Measurements from ENCODE around the gene RNPEP. TPM values are rescaled to one million over a fixed set of nuclear protein-coding genes. Genes with fewer than 3 reads are reported as not detected.
A peak's percentile ranks its signal among the peaks of the same experiment; 100 is the strongest.

Gene RNPEP
- total RNA-seq, 3 donors from 2014 or later = 43.0 to 66.7 (median 57.4) TPM

- Histone ChIP-seq H3K27ac (peak overlapping the region; percentile 75 to 90), H3K9me3 (no peaks in the 10 kb centered on the region), H3K4me1 (no peaks in the 10 kb centered on the region), H3K4me3 (peak overlapping the region; percentile 55 to 67 (median 67)), H3K36me3 (no peaks in the 10 kb centered on the region), H3K27me3 (no peaks in the 10 kb centered on the region)
- no peak for DNase-seq (ENCODE audit: low spot score in 2 of 2)
- intact Hi-C loops (cut with DNase I; ENCODE audit: low total_unique reads) = no loop called here
- no peak for TF ChIP-seq POLR2A (IDR thresholded peaks at IDR 0.05)
- TF ChIP-seq CTCF (IDR thresholded peaks at IDR 0.05) = no peak
- no peak for TF ChIP-seq POLR2AphosphoS5 (IDR thresholded peaks at IDR 0.05)
Measured at GRCh38 chr1:201944639-201945038, 37.8 kb upstream of the RNPEP start.

GRCh38 chr1:201945157-201945556, 37.3 kb upstream of the RNPEP start:
- intact Hi-C loops (cut with DNase I; ENCODE audit: low total_unique reads) = no loop called here
- TF ChIP-seq CTCF (IDR thresholded peaks at IDR 0.05) (peak in 2 of 3 donors; percentile 15 to 28), POLR2AphosphoS5 (IDR thresholded peaks at IDR 0.05) (no peak), POLR2A (IDR thresholded peaks at IDR 0.05) (no peak)
- H3K36me3 ChIP-seq = no peaks in the 10 kb centered on the region
- H3K4me3 ChIP-seq = peak overlapping the region; percentile 55 to 67 (median 67)
- no peaks in the 10 kb centered on the region for H3K27me3 ChIP-seq
- no peaks in the 10 kb centered on the region for H3K4me1 ChIP-seq
- H3K27ac ChIP-seq = peak overlapping the region; percentile 90 to 92
- no peaks in the 10 kb centered on the region for H3K9me3 ChIP-seq
- no peak for DNase-seq (ENCODE audit: low spot score in 2 of 2)

GRCh38 chr1:201945863-201946223, 36.6 kb upstream of the RNPEP start:
- Histone ChIP-seq H3K36me3 (no peaks in the 10 kb centered on the region), H3K27ac (peak overlapping the region; percentile 90 to 92), H3K27me3 (no peaks in the 10 kb centered on the region), H3K4me3 (peak overlapping the region; percentile 55 to 67 (median 67)), H3K4me1 (no peaks in the 10 kb centered on the region), H3K9me3 (no peaks in the 10 kb centered on the region)
- TF ChIP-seq POLR2A (IDR thresholded peaks at IDR 0.05) = no peak
- TF ChIP-seq CTCF (IDR thresholded peaks at IDR 0.05) = no peak
- no peak for TF ChIP-seq POLR2AphosphoS5 (IDR thresholded peaks at IDR 0.05)
- intact Hi-C loops (cut with DNase I; ENCODE audit: low total_unique reads) = no loop called here
- DNase-seq (ENCODE audit: low spot score in 2 of 2) = no peak

GRCh38 chr1:201946224-201946908, 36.1 kb upstream of the RNPEP start, which contains the start of gene LMOD1:
Gene LMOD1, minus strand, starts transcription at chr1:201946548. Its CDS starts 208 bp downstream, at chr1:201946340.
- Histone ChIP-seq H3K4me3 (peak within 1 kb of the TSS; percentile 55 to 67 (median 67)), H3K36me3 (no peaks in the 10 kb centered on the region), H3K9me3 (no peaks in the 10 kb centered on the region), H3K27ac (peak within 1 kb of the TSS; percentile 90 to 92), H3K4me1 (no peaks in the 10 kb centered on the region), H3K27me3 (no peaks in the 10 kb centered on the region)
- intact Hi-C loops (cut with DNase I; ENCODE audit: low total_unique reads) = no loop called here
- DNase-seq (ENCODE audit: low spot score in 2 of 2) = peak; percentile 83 to 97
- TF ChIP-seq CTCF (IDR thresholded peaks at IDR 0.05) (peak in 1 of 3 donors; percentile 13), POLR2AphosphoS5 (IDR thresholded peaks at IDR 0.05) (peak; percentile 68 to 90 (median 85)), POLR2A (IDR thresholded peaks at IDR 0.05) (peak; percentile 67)

- Histone ChIP-seq H3K9me3 (no peaks in the 10 kb centered on the region), H3K36me3 (no peaks in the 10 kb centered on the region), H3K27ac (peak overlapping the region; percentile 90 to 92), H3K4me3 (peak overlapping the region in 2 of 3 donors; percentile 67), H3K27me3 (no peaks in the 10 kb centered on the region), H3K4me1 (no peaks in the 10 kb centered on the region)
- TF ChIP-seq CTCF (IDR thresholded peaks at IDR 0.05) = no peak
- TF ChIP-seq POLR2A (IDR thresholded peaks at IDR 0.05) = no peak
- no peak for TF ChIP-seq POLR2AphosphoS5 (IDR thresholded peaks at IDR 0.05)
- no peak for DNase-seq (ENCODE audit: low spot score in 2 of 2)
- intact Hi-C loops (cut with DNase I; ENCODE audit: low total_unique reads) = no loop called here
Measured at GRCh38 chr1:201947697-201948008, 34.8 kb upstream of the RNPEP start.

All from breast epithelium (tissue), 4 donors.